CD14-positive monocyte (primary cell): ENCODE measurements around the gene TBXA2R. TPM values are rescaled to one million over a fixed set of nuclear protein-coding genes. Genes with fewer than 3 reads are reported as not detected.

ENCODE experiments used
- DNase-seq, 3 donors: peaks; one replicate each; pipeline ENCODE4 v3.0.0-alpha.2; 2011 to 2022
- H2AFZ ChIP-seq: 2 replicates; pipeline ENCODE4 v1.6.0; 2012; ENCODE audit warnings: mild to moderate bottlenecking, low read depth, low read length, inconsistent platforms; ENCODE audit not compliant: insufficient read depth, poor library complexity, severe bottlenecking
- H3K27ac ChIP-seq, 2 donors: 1 replicate in 1 of 2; 2 replicates in 1 of 2; pipeline ENCODE4 v1.5.1; 2012 to 2013; ENCODE audit warnings: low read length in 2 of 2, control low read depth in 1 of 2, inconsistent platforms in 1 of 2, low read depth in 1 of 2, mild to moderate bottlenecking in 1 of 2
- H3K27me3 ChIP-seq, 2 donors: one replicate each; pipeline versions ENCODE4 v1.6.0 to v1.6.1; 2011 to 2013; ENCODE audit warnings: low read length in 2 of 2; ENCODE audit not compliant: control insufficient read depth in 2 of 2, insufficient read depth in 2 of 2
- H3K36me3 ChIP-seq, 2 donors: replicated peaks in 1 of 2; 1 replicate in 1 of 2; 2 replicates in 1 of 2; pipeline versions ENCODE4 v1.5.1 to v1.6.1; 2012 to 2013; ENCODE audit warnings: low read length in 2 of 2, control low read depth in 1 of 2, inconsistent platforms in 1 of 2, mild to moderate bottlenecking in 1 of 2; ENCODE audit not compliant: insufficient read depth in 2 of 2, control insufficient read depth in 1 of 2
- H3K4me1 ChIP-seq, 2 donors: 1 replicate in 1 of 2; 2 replicates in 1 of 2; pipeline versions ENCODE4 v1.5.1 to v1.6.1; 2012 to 2013; ENCODE audit warnings: low read length in 2 of 2, control low read depth in 1 of 2, inconsistent platforms in 1 of 2, mild to moderate bottlenecking in 1 of 2, moderate library complexity in 1 of 2; ENCODE audit not compliant: insufficient read depth in 2 of 2, control insufficient read depth in 1 of 2
- H3K4me2 ChIP-seq: replicated peaks from 2 replicates; pipeline ENCODE3; 2012; ENCODE audit warnings: low read length, moderate library complexity, mild to moderate bottlenecking; ENCODE audit not compliant: poor library complexity, severe bottlenecking; ENCODE audit errors: extremely low read depth
- H3K4me3 ChIP-seq, 3 experiments: fragments of 200-600 bp in 1 of 3; sonication (generic) in 1 of 3; replicated peaks in 1 of 3; 1 replicate in 2 of 3; 2 replicates in 1 of 3; pipeline ENCODE4 v1.5.1; 2011 to 2013; ENCODE audit warnings: low read length in 3 of 3, mild to moderate bottlenecking in 3 of 3, control low read depth in 2 of 3, low read depth in 2 of 3, inconsistent platforms in 1 of 3, moderate library complexity in 1 of 3
- H3K79me2 ChIP-seq: 2 replicates; pipeline ENCODE4 v1.6.0; 2012; ENCODE audit warnings: mild to moderate bottlenecking, control low read depth, inconsistent platforms, low read length, moderate library complexity; ENCODE audit not compliant: insufficient read depth
- H3K9ac ChIP-seq: 2 replicates; pipeline ENCODE4 v1.6.0; 2017; ENCODE audit warnings: low read length, mild to moderate bottlenecking; ENCODE audit not compliant: insufficient read depth, poor library complexity, severe bottlenecking
- H3K9me3 ChIP-seq, 2 donors: replicated peaks in 1 of 2; 1 replicate in 1 of 2; 2 replicates in 1 of 2; pipeline versions ENCODE4 v1.5.1 to v1.6.1; 2012 to 2013; ENCODE audit warnings: low read length in 2 of 2, control low read depth in 1 of 2; ENCODE audit not compliant: control insufficient read depth in 1 of 2, insufficient read depth in 1 of 2
- H4K20me1 ChIP-seq: 2 replicates; pipeline ENCODE4 v1.6.0; 2012; ENCODE audit warnings: mild to moderate bottlenecking, low read length, control low read depth, moderate library complexity; ENCODE audit not compliant: insufficient read depth
- H3K27ac Mint-ChIP-seq, 7 donors: one replicate each; pipeline ENCODE4 v1.8.0; 2020; ENCODE audit warnings: mild to moderate bottlenecking in 7 of 7, mixed read lengths in 7 of 7, moderate library complexity in 6 of 7, inconsistent platforms in 2 of 7
- H3K27me3 Mint-ChIP-seq, 3 donors: one replicate each; pipeline ENCODE4 v1.8.0; 2021 to 2022; ENCODE audit warnings: low read depth in 3 of 3, mild to moderate bottlenecking in 3 of 3, mixed read lengths in 3 of 3, moderate library complexity in 3 of 3, inconsistent platforms in 1 of 3
- H3K36me3 Mint-ChIP-seq, 2 donors: one replicate each; pipeline ENCODE4 v1.8.0; 2020; ENCODE audit warnings: mixed read lengths in 2 of 2, inconsistent platforms in 1 of 2, mild to moderate bottlenecking in 1 of 2
- H3K4me1 Mint-ChIP-seq: one replicate; pipeline ENCODE4 v1.8.0; 2020; ENCODE audit warnings: mild to moderate bottlenecking, mixed read lengths
- H3K4me3 Mint-ChIP-seq, 2 donors: one replicate each; pipeline ENCODE4 v1.8.0; 2020; ENCODE audit warnings: mild to moderate bottlenecking in 2 of 2, mixed read lengths in 2 of 2, moderate library complexity in 1 of 2
- H3K9me3 Mint-ChIP-seq, 7 donors: one replicate each; pipeline ENCODE4 v1.8.0; 2020 to 2022; ENCODE audit warnings: mixed read lengths in 7 of 7, mild to moderate bottlenecking in 6 of 7, moderate library complexity in 6 of 7, inconsistent platforms in 2 of 7
- CTCF ChIP-seq: fragments of 200-600 bp; IDR thresholded peaks from one replicate; pipeline ENCODE4 v1.8.0; 2022; ENCODE audit warnings: antibody characterized with exemption, mild to moderate bottlenecking
- WGBS: methylation state at CpG from one replicate; pipeline ENCODE4 v1.1.5; 2013; ENCODE audit warnings: missing lambda C conversion rate; ENCODE audit not compliant: insufficient coverage; 5-methylcytosine and 5-hydroxymethylcytosine counted together
- intact Hi-C, 2 donors: fragments of 100-400 bp; cut with micrococcal nuclease; formaldehyde crosslinking; loops; one replicate each; pipeline versions ENCODE4 v1.15.0 to v1.15.1; 2023
- polyA plus RNA-seq, 3 donors: library from polyadenylated mRNA; depleted of rRNA in 1 of 3; unstranded in 2 of 3; stranded (reverse) in 1 of 3; fragments of 300-500 nt in 2 of 3; fragments of >200 nt in 1 of 3; fragmentation: Illumina TruSeq in 2 of 3; gene quantifications; 1 replicate in 2 of 3; 2 replicates in 1 of 3; pipeline ENCODE4 v1.2.3, GENCODE V29; 2012 to 2021

Gene TBXA2R
- polyA plus RNA-seq, 3 donors = 0.05 TPM; not detected in 2

DNA sequence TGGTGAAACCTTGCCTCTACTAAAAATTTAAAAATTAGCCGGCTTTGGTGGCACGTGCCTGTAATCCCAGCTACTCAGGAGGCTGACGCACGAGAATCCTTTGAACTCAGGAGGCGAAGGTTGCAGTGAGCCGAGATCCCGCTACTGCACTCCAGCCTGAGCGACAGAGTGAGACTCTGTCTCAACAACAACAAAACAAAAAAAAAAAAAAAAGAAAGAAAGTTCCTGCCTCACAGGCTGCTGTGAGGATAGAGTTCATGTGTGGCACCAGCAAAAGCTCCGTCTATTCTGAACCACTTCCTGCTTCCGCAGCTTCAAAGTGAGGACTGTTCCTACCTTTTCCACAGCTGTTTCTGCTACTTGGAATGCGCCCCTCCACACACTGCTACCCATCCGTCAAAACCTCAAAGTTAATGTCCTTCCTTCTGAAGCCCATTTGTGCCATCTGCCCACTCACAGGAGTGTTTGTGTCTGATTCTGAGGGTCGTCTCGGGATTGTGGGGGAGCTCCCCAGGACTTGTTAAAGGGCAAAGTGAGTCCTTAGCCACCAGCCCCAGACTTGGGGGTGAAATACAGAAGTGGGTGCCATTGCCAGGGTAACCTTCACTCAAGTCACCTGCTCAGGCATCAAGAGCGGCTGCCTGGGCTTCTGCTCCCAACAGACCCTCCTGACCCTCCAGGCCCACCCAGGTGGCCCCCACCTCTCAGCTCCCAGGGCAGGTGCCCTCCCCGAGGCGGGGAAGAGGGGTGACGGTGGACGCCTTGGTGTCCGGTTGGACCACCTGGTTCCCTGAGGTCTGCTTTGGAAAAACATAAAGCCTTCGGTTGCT lies 52.2 kb downstream of the TBXA2R start:
- intact Hi-C loops = loop anchor here (5.0 kb wide), 2 partner anchors 47 to 73 kb away; partner anchors contain the start of genes FZR1 (in 2 of the 2) and CACTIN (in 1 of the 2)
- H3K4me1 Mint-ChIP-seq = peaks cover 62% of the 10 kb centered on the region
- no peak overlapping the region for H3K9ac ChIP-seq

More for the DNA sequence above, 52.2 kb downstream of the TBXA2R start:
- 53% methylated on average over 13 of the region's 21 CpGs for WGBS
- no peak for TF ChIP-seq CTCF
- Histone ChIP-seq H4K20me1 (peaks cover 18% of the 10 kb centered on the region), H3K79me2 (peaks cover 67% of the 10 kb centered on the region), H3K27ac (peak overlapping the region; percentile 75 to 88), H3K4me3 (peak overlapping the region in 2 of 3 experiments; percentile 6 to 98), H3K4me1 (peaks cover 68 to 75% of the 10 kb centered on the region in 2 donors), H3K36me3 (peaks cover 3 to 12% of the 10 kb centered on the region in 2 donors), H3K4me2 (peak overlapping the region; percentile 98), H3K9me3 (no peaks in the 10 kb centered on the region), H3K27me3 (no peaks in the 10 kb centered on the region), H2AFZ (no peak overlapping the region)
- DNase-seq = peak in 2 of 3 donors; percentile 46 to 51
- Mint-ChIP-seq H3K27ac (peak overlapping the region; percentile 78 to 97 (median 91)), H3K27me3 (peaks cover 0 to 1% (median 0%) of the 10 kb centered on the region in 3 donors), H3K9me3 (peaks cover 0 to 2% (median 0%) of the 10 kb centered on the region in 7 donors), H3K36me3 (peaks cover 21 to 25% of the 10 kb centered on the region in 2 donors), H3K4me3 (peak overlapping the region; percentile 100)
